Measurements from ENCODE around the gene RSU1.

DNA sequence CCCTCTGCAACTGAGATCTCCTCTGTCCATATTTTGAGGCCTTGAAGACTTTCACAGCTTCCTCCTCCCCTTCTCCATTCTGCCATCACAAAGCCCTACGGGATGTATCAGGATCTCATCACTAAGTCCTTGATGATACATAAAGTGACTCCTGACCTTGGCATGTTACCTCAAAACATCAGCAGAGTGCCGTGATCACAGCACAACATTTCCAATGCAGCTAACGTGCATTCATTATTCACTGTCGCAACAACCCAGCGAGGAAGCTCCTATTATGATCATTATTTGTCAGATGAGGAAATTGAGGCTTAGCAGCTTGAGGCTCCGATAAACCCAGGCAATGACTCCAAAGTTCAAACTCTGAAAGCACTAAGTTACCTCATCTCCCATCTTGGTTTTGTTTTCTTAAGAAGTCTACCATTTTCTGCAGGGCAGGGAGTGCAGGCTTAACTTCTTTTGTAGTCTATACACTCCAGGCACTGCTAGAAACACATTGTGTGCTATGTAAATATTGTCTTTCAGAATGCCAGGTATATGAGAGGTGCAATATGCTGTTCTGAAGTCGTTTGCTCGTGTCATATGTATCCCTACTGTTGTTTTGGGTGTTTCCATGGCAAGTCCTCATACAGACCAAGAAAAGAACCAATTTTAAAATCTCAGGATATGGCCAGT, 215.0 kb downstream of the RSU1 start:
- TF ChIP-seq, protein P1, sequence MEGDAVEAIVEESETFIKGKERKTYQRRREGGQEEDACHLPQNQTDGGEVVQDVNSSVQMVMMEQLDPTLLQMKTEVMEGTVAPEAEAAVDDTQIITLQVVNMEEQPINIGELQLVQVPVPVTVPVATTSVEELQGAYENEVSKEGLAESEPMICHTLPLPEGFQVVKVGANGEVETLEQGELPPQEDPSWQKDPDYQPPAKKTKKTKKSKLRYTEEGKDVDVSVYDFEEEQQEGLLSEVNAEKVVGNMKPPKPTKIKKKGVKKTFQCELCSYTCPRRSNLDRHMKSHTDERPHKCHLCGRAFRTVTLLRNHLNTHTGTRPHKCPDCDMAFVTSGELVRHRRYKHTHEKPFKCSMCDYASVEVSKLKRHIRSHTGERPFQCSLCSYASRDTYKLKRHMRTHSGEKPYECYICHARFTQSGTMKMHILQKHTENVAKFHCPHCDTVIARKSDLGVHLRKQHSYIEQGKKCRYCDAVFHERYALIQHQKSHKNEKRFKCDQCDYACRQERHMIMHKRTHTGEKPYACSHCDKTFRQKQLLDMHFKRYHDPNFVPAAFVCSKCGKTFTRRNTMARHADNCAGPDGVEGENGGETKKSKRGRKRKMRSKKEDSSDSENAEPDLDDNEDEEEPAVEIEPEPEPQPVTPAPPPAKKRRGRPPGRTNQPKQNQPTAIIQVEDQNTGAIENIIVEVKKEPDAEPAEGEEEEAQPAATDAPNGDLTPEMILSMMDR (IDR thresholded peaks at IDR 0.05), result no peak
- TF ChIP-seq POLR2A (IDR thresholded peaks at IDR 0.05), result no peak

All from uterus (tissue), 2 donors.